OCI-LY3 (cell line): ENCODE results near the gene NPC2.

ENCODE experiments used
- EZH2phosphoT487 ChIP-seq: fragments of 200-600 bp; shearing (Covaris generic); IDR thresholded peaks from 2 replicates; pipeline ENCODE4 v1.6.1; 2018; ENCODE audit warnings: antibody characterized with exemption, mixed run types, low read depth
- TF ChIP-seq, protein P1 (sequence below): fragments of 200-600, 300-600 bp; sonication (generic); IDR thresholded peaks from 2 replicates; pipeline ENCODE4 v1.5.1; 2014; ENCODE audit warnings: antibody characterized with exemption, low read length, low read depth

DNA sequence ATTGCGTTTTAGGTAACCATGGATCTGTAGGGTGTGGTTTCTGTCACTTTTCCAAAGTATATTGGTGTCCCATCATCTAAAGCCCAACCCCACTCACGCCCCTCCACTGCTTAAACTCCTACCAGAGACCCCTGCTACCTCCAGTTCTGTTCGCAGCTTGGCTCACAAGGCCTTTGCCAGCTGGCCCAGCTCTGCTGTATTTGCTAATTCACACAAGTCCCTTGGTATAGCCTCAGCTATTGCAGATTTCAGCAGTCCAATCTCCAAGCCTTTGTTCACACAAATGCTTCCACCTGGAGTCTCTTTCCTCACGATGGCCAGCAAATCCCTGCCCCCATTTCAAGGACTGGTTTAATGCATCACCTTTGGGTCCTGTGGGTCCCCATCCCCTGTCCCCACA, 24.6 kb upstream of the NPC2 start:
- TF ChIP-seq, protein P1, sequence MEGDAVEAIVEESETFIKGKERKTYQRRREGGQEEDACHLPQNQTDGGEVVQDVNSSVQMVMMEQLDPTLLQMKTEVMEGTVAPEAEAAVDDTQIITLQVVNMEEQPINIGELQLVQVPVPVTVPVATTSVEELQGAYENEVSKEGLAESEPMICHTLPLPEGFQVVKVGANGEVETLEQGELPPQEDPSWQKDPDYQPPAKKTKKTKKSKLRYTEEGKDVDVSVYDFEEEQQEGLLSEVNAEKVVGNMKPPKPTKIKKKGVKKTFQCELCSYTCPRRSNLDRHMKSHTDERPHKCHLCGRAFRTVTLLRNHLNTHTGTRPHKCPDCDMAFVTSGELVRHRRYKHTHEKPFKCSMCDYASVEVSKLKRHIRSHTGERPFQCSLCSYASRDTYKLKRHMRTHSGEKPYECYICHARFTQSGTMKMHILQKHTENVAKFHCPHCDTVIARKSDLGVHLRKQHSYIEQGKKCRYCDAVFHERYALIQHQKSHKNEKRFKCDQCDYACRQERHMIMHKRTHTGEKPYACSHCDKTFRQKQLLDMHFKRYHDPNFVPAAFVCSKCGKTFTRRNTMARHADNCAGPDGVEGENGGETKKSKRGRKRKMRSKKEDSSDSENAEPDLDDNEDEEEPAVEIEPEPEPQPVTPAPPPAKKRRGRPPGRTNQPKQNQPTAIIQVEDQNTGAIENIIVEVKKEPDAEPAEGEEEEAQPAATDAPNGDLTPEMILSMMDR, result no peak
- no peak for TF ChIP-seq EZH2phosphoT487
